Measurements from ENCODE around the gene SPAG17.

The SPAG17 gene

DNA sequence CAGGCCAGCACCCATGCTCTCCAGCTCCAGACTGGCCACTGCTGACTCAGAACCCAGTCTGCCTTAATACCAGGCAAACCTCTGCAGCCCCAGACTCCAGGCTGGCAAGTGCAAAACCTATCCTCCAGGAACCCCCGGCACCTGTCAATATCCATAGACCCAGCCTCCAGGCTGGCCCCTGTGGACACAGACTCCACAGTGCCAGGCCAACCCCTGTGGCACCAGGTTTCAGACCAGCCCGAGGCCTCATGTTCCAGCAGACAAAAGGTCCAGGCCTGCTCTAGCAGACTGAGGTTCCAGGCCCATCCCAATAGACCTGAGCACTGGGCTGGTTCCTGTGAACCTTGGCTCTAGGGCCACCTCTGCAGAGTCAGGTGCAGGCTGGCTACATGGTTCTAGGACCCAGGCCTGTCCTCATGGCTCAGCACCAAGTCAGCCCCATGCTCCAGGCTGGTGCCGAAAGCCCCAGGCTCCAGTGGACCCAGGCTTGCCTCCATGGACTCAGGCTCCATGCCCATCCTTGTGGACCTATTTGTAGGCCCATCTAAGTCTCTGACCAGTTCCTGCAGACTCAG is 137.3 kb downstream of the SPAG17 start:
- Histone ChIP-seq H3K36me3 (no peaks in the 10 kb centered on the region), H3K27me3 (0 out of 2 replicates have a peak, but pooled peaks cover 3% of the 10 kb centered on the region), H3K9me3 (no peaks in the 10 kb centered on the region), H3K4me1 (no peaks in the 10 kb centered on the region), H3K4me3 (ENCODE audit: low read depth, low read length) (no peak overlapping the region)
- TF ChIP-seq, protein P1, sequence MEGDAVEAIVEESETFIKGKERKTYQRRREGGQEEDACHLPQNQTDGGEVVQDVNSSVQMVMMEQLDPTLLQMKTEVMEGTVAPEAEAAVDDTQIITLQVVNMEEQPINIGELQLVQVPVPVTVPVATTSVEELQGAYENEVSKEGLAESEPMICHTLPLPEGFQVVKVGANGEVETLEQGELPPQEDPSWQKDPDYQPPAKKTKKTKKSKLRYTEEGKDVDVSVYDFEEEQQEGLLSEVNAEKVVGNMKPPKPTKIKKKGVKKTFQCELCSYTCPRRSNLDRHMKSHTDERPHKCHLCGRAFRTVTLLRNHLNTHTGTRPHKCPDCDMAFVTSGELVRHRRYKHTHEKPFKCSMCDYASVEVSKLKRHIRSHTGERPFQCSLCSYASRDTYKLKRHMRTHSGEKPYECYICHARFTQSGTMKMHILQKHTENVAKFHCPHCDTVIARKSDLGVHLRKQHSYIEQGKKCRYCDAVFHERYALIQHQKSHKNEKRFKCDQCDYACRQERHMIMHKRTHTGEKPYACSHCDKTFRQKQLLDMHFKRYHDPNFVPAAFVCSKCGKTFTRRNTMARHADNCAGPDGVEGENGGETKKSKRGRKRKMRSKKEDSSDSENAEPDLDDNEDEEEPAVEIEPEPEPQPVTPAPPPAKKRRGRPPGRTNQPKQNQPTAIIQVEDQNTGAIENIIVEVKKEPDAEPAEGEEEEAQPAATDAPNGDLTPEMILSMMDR (IDR thresholded peaks at IDR 0.05; ENCODE audit: low read depth, low read length): no peak
- no peak for DNase-seq

DNA sequence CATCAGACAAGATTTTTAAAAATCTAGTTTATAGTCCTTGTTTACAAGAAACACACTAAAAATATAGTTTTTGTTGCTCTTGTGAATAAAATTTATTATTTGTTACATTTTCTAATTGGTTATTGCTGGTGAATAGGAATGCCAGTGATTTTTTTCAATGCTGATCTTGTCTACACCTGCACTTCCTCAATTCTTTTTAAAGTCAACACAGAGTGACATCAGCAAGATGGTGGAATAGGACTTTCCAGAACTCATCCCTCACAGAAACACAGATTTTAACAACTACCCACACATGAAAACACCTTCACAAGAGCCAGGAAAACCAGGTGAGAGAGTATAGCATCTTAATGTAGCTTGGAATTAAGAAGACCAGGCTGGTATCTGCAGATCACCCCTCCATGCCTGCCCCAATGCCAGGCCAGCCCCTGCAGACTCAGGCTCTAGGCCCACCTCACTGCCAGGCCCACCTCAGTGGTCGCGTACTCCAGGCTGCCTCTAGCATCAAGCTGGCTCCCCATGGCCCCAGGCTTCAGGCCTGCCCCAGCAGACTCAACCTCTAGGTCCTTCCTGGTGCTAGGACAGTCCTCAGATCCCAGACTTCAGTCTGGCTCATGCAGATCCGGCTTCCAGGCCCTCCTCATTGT is 137.9 kb downstream of the SPAG17 start:
- no peaks in the 10 kb centered on the region for H3K4me1 ChIP-seq
- DNase-seq: no peak
- no peaks in the 10 kb centered on the region for H3K36me3 ChIP-seq
- no peaks in the 10 kb centered on the region for H3K9me3 ChIP-seq
- H3K4me3 ChIP-seq (ENCODE audit: low read depth, low read length): no peak overlapping the region
- TF ChIP-seq, protein P1 (IDR thresholded peaks at IDR 0.05; ENCODE audit: low read depth, low read length): no peak
- H3K27me3 ChIP-seq: peaks cover 3% of the 10 kb centered on the region; the same call in 1 of the 2 replicates

DNA sequence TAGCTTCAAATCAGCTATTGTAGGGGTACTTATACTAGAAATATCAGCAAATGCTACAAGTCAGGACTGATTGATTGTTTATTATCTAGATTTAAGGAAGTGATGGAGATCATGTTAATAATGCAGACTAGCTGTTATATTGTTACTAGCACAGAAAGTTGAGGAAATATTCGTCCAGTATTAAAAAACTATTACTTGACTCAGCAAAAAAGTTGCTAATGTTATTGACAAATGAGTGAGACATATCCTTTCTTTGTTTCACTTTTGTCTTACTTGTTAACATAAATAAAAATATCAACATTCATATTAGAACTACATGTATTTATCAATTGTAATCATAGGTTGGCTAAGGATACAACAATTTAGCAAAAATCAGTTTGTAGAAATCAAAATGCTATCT is 141.4 kb downstream of the SPAG17 start:
- TF ChIP-seq, protein P1 (IDR thresholded peaks at IDR 0.05; ENCODE audit: low read depth, low read length): no peak
- H3K27me3 ChIP-seq: peaks cover 3% of the 10 kb centered on the region; the same call in 1 of the 2 replicates
- DNase-seq: no peak
- no peak overlapping the region for H3K4me3 ChIP-seq (ENCODE audit: low read depth, low read length)
- no peaks in the 10 kb centered on the region for H3K9me3 ChIP-seq
- H3K4me1 ChIP-seq: no peaks in the 10 kb centered on the region
- no peaks in the 10 kb centered on the region for H3K36me3 ChIP-seq

DNA sequence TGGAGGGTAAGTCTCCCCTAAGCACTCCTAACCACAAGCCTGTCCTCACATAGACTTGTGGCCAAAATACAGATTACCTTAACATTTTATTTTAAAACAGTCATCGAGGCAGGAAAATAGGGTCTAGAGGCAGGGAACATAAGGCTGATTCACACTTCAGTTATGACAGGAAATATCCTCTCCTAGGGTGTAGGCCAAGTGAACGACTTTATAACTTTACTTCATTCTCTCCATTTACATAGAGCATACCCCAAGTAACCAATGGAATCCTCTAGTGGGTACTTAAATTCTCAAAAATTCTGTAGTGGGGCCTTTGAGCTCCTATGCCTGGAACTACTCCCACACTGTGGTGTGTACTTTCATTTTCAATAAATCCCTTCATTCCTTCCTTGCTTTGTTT is 142.5 kb downstream of the SPAG17 start:
- peaks cover 3% of the 10 kb centered on the region; the same call in 1 of the 2 replicates for H3K27me3 ChIP-seq
- H3K4me3 ChIP-seq (ENCODE audit: low read depth, low read length): no peak overlapping the region
- H3K9me3 ChIP-seq: no peaks in the 10 kb centered on the region
- no peaks in the 10 kb centered on the region for H3K4me1 ChIP-seq
- no peaks in the 10 kb centered on the region for H3K36me3 ChIP-seq
- DNase-seq: no peak
- TF ChIP-seq, protein P1 (IDR thresholded peaks at IDR 0.05; ENCODE audit: low read depth, low read length): no peak

DNA sequence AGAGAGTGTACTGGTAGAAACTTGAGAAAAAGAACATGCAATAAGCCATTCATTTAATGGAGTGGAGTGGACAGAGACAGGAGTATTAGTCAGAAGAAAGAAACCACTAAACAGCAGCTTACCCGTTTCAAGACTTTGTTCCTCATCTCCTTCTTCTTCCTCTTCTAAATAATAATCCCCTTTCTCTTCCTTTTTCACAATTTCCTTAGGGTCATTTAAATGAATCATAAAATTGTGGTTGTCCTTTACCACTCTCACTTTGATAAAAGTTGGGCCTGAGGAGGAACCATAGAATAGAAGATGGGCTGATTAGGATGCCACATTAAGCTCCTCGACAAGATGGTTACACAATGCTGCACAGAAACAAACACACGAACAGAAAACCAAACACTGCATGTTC is 145.9 kb downstream of the SPAG17 start:
- Histone ChIP-seq H3K36me3 (no peaks in the 10 kb centered on the region), H3K27me3 (peaks cover 3% of the 10 kb centered on the region; the same call in 1 of the 2 replicates), H3K4me1 (no peaks in the 10 kb centered on the region), H3K9me3 (no peaks in the 10 kb centered on the region), H3K4me3 (ENCODE audit: low read depth, low read length) (no peak overlapping the region)
- no peak for DNase-seq
- TF ChIP-seq, protein P1 (IDR thresholded peaks at IDR 0.05; ENCODE audit: low read depth, low read length): no peak

DNA sequence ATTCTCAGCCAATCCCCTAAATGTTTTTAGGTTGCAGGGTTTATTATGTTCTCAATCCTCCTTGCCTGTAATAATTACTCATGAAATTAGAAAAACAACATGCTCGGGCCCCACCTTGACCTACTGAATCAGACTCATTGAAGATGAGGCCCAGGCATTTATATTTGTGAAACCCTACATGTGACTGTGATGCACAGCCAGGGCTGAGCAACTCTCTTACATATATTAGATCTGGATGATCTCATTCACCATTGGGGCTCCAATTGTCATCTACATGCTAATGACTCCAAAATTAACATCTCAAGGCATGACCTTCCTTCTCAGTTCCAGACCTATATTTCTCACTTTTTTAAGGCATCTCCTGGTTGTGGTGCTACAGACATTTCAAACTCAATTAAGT is 152.1 kb downstream of the SPAG17 start:
- TF ChIP-seq, protein P1 (IDR thresholded peaks at IDR 0.05; ENCODE audit: low read depth, low read length): no peak
- DNase-seq: no peak
- Histone ChIP-seq H3K36me3 (no peaks in the 10 kb centered on the region), H3K9me3 (no peaks in the 10 kb centered on the region), H3K4me3 (ENCODE audit: low read depth, low read length) (no peak overlapping the region), H3K4me1 (no peaks in the 10 kb centered on the region), H3K27me3 (no peaks in the 10 kb centered on the region)

All from BE2C (cell line).